ENCODE results near the gene LRRC55. TPM values are rescaled to one million over a fixed set of nuclear protein-coding genes. Genes with fewer than 3 reads are reported as not detected.

The LRRC55 gene
- total RNA-seq, 2 experiments from 2014 or later, result not detected

GRCh38 chr11:57240757-57241156 is 59.0 kb downstream of the LRRC55 start:
- no peak overlapping the region for H3K4me3 Mint-ChIP-seq
- no peaks in the 10 kb centered on the region for H3K36me3 Mint-ChIP-seq
- no peaks in the 10 kb centered on the region for H3K9me3 Mint-ChIP-seq (ENCODE audit: low read depth)
- no peak overlapping the region for H3K27ac Mint-ChIP-seq
- H3K27me3 Mint-ChIP-seq, result peaks cover 15% of the 10 kb centered on the region
- CTCF ChIA-PET, result interaction anchor here (4.1 kb wide), 1 partner anchor 9 kb away, joined by 23 read pairs; no protein-coding TSS in a partner anchor
- ATAC-seq (no peak), DNase-seq (no peak)
- peaks cover 7% of the 10 kb centered on the region for H3K4me1 Mint-ChIP-seq

Other genes starting within 250 kb of the LRRC55 start
- gene OR5AK2, start 193.0 kb upstream of the LRRC55 start, total RNA-seq, result not detected
- not detected for gene APLNR, start 55.3 kb downstream of the LRRC55 start, total RNA-seq
- gene TNKS1BP1, start 143.0 kb downstream of the LRRC55 start, total RNA-seq, result 1 to 10 TPM; 4.4 to 5.8 TPM
- 100 to 1,000 TPM; 158 to 196 TPM for gene SSRP1, start 153.9 kb downstream of the LRRC55 start, total RNA-seq
- not detected for gene P2RX3, start 156.4 kb downstream of the LRRC55 start, total RNA-seq
- not detected for gene PRG3, start 199.2 kb downstream of the LRRC55 start, total RNA-seq
- under 1 TPM; 0.59 to 0.79 TPM for gene PRG2, start 208.7 kb downstream of the LRRC55 start, total RNA-seq
- gene SLC43A3, start 245.2 kb downstream of the LRRC55 start, total RNA-seq, result 100 to 1,000 TPM; 106 to 117 TPM